GM23338 (cell line): Measurements from ENCODE around the gene USP36. TPM values are rescaled to one million over a fixed set of nuclear protein-coding genes. Genes with fewer than 3 reads are reported as not detected.

Source experiments
- ATAC-seq: fragments of 200-7000 bp; cut with Tn5 transposase; 3 replicates; pipeline ENCODE4 v1.9.1; 2020
- DNase-seq: peaks from one replicate; pipeline ENCODE4 v3.0.0-alpha.2; 2015; ENCODE audit warnings: low spot score
- H2AFZ ChIP-seq: fragments of 200-600 bp; sonication (generic); 2 replicates; pipeline ENCODE4 v1.8.0; 2016; ENCODE audit warnings: antibody characterized with exemption, mild to moderate bottlenecking, moderate library complexity
- H3F3A ChIP-seq: fragments of 200-600 bp; sonication (generic); replicated peaks from 2 replicates; pipeline ENCODE4 v1.8.0; 2017; ENCODE audit warnings: antibody characterized with exemption, mixed run types, low read depth
- H3K27ac ChIP-seq: fragments of 200-600 bp; sonication (generic); 2 replicates; pipeline ENCODE4 v1.6.1; 2016; ENCODE audit warnings: low read depth
- H3K27me3 ChIP-seq: fragments of 200-600 bp; sonication (generic); 2 replicates; pipeline ENCODE4 v1.8.0; 2016; ENCODE audit warnings: mild to moderate bottlenecking, mixed run types, moderate library complexity; ENCODE audit not compliant: insufficient read depth
- H3K36me3 ChIP-seq: fragments of 200-600 bp; sonication (generic); 2 replicates; pipeline ENCODE4 v1.8.0; 2016; ENCODE audit warnings: mild to moderate bottlenecking; ENCODE audit not compliant: insufficient read depth
- H3K4me1 ChIP-seq: fragments of 200-600 bp; sonication (generic); 2 replicates; pipeline ENCODE4 v1.8.0; 2016; ENCODE audit warnings: mild to moderate bottlenecking, moderate library complexity; ENCODE audit not compliant: insufficient read depth
- H3K4me2 ChIP-seq: fragments of 200-600 bp; sonication (generic); 2 replicates; pipeline ENCODE4 v1.7.1; 2017; ENCODE audit warnings: mixed run types
- H3K4me3 ChIP-seq: fragments of 200-600 bp; sonication (generic); 2 replicates; pipeline ENCODE4 v1.6.1; 2016; ENCODE audit warnings: mixed run types
- H3K79me2 ChIP-seq: fragments of 200-600 bp; sonication (generic); replicated peaks from 2 replicates; pipeline ENCODE4 v1.8.0; 2017; ENCODE audit warnings: mild to moderate bottlenecking; ENCODE audit not compliant: insufficient read depth
- H3K9me2 ChIP-seq: fragments of 200-600 bp; sonication (generic); 2 replicates; pipeline ENCODE4 v1.8.0; 2017; ENCODE audit not compliant: insufficient read depth
- H4K20me1 ChIP-seq: fragments of 200-600 bp; sonication (generic); replicated peaks from 2 replicates; pipeline ENCODE4 v1.8.0; 2017; ENCODE audit warnings: mild to moderate bottlenecking; ENCODE audit not compliant: insufficient read depth
- H3K27ac Mint-ChIP-seq: 2 replicates; pipeline ENCODE4 v1.8.0; 2020; ENCODE audit warnings: inconsistent platforms, mild to moderate bottlenecking, moderate library complexity, mixed read lengths
- H3K27me3 Mint-ChIP-seq: 3 replicates; pipeline ENCODE4 v1.8.0; 2022; ENCODE audit warnings: low read depth, mild to moderate bottlenecking, moderate library complexity, mixed read lengths, inconsistent platforms; ENCODE audit not compliant: insufficient read depth, poor library complexity
- H3K36me3 Mint-ChIP-seq: 3 replicates; pipeline ENCODE4 v1.8.0; 2021; ENCODE audit warnings: low read depth, mild to moderate bottlenecking, inconsistent platforms, moderate library complexity, mixed read lengths
- H3K4me1 Mint-ChIP-seq: 3 replicates; pipeline ENCODE4 v1.8.0; 2020; ENCODE audit warnings: mild to moderate bottlenecking, inconsistent platforms, mixed read lengths
- H3K4me3 Mint-ChIP-seq: 3 replicates; pipeline ENCODE4 v1.8.0; 2021; ENCODE audit warnings: moderate library complexity, mild to moderate bottlenecking, inconsistent platforms, mixed read lengths
- H3K9me3 Mint-ChIP-seq: 3 replicates; pipeline ENCODE4 v1.8.0; 2020; ENCODE audit warnings: moderate library complexity, mild to moderate bottlenecking, inconsistent platforms, mixed read lengths
- CREB1 ChIP-seq: fragments of 250-450 bp; sonication (Bioruptor Pico); IDR thresholded peaks from 2 replicates; pipeline ENCODE4 v1.5.0; 2020; ENCODE audit warnings: low read depth, mild to moderate bottlenecking, moderate library complexity
- CTCF ChIP-seq, 2 experiments: fragments of 200-600 bp in 1 of 2; sonication (generic) in 1 of 2; conservative IDR thresholded peaks; 2 replicates each; pipeline versions ENCODE4 v1.5.1 to v1.6.1; 2016 to 2017; ENCODE audit warnings: antibody characterized with exemption in 2 of 2, low read depth in 2 of 2, mild to moderate bottlenecking in 2 of 2, moderate library complexity in 1 of 2
- ETS1 ChIP-seq: IDR thresholded peaks from 2 replicates; pipeline ENCODE4 v1.6.1; 2016; ENCODE audit warnings: antibody characterized with exemption
- EZH2 ChIP-seq: fragments of 200-600 bp; sonication (generic); IDR thresholded peaks from one replicate; pipeline ENCODE4 v1.8.0; 2017; ENCODE audit warnings: antibody characterized with exemption, mild to moderate bottlenecking, low read depth; ENCODE audit not compliant: unreplicated experiment
- EZH2phosphoT487 ChIP-seq: fragments of 200-600 bp; sonication (generic); IDR thresholded peaks from one replicate; pipeline ENCODE4 v1.8.1; 2018; ENCODE audit warnings: antibody characterized with exemption; ENCODE audit not compliant: unreplicated experiment
- JUNB ChIP-seq: IDR thresholded peaks from one replicate; pipeline ENCODE4 v1.6.1; 2016; ENCODE audit warnings: antibody characterized with exemption; ENCODE audit not compliant: unreplicated experiment
- NANOG ChIP-seq: IDR thresholded peaks from 2 replicates; pipeline ENCODE4 v1.6.1; 2016; ENCODE audit warnings: antibody characterized with exemption, borderline replicate concordance
- POLR2AphosphoS5 ChIP-seq: IDR thresholded peaks from 2 replicates; pipeline ENCODE4 v1.6.1; 2016; ENCODE audit warnings: antibody characterized with exemption, low read depth
- ZNF331 ChIP-seq: fragments of 250-450 bp; sonication (Bioruptor Pico); IDR thresholded peaks from 2 replicates; pipeline ENCODE4 v1.5.0; 2020; ENCODE audit warnings: low read depth, mild to moderate bottlenecking, moderate library complexity
- ZNF462 ChIP-seq: fragments of 250-450 bp; sonication (Bioruptor Pico); IDR thresholded peaks from 2 replicates; pipeline ENCODE4 v1.5.0; 2020; ENCODE audit warnings: mild to moderate bottlenecking, moderate library complexity
- polyA plus RNA-seq: library from polyadenylated mRNA; unstranded; fragments of >200 nt; fragmentation: Nextera tagmentation; extraction: Ambion mirVana; gene quantifications from 2 replicates; pipeline ENCODE4 v1.2.1, GENCODE V29; 2016
- total RNA-seq: library from RNA; depleted of rRNA; stranded (reverse); fragments of >200 nt; shearing (Covaris generic); gene quantifications from 2 replicates; pipeline ENCODE4 v1.2.3, GENCODE V29; 2014

The USP36 gene
- total and polyA plus RNA-seq, 2 experiments from 2014 or later, result 36.2 to 55.5 TPM

- H3K4me1 ChIP-seq, result no peaks in the 10 kb centered on the region
- ATAC-seq (no peak), DNase-seq (no peak)
- no peaks in the 10 kb centered on the region for H3K9me2 ChIP-seq
- no peak for TF ChIP-seq EZH2
- TF ChIP-seq ZNF331 (CRISPR knock-in tag), result no peak
- no peak for TF ChIP-seq EZH2phosphoT487
- no peak for TF ChIP-seq ETS1
- no peaks in the 10 kb centered on the region for H3K27me3 ChIP-seq
- Mint-ChIP-seq H3K4me1 (no peaks in the 10 kb centered on the region), H3K4me3 (no peak overlapping the region), H3K27ac (no peak overlapping the region), H3K36me3 (peaks cover 88% of the 10 kb centered on the region), H3K27me3 (peaks cover 4% of the 10 kb centered on the region), H3K9me3 (no peaks in the 10 kb centered on the region; the same call in 2 of the 3 replicates)
- H3K36me3 ChIP-seq, result peaks cover 57% of the 10 kb centered on the region
- no peak overlapping the region for H3K4me2 ChIP-seq
- no peak overlapping the region for H3K27ac ChIP-seq
- H4K20me1 ChIP-seq, result peaks cover 22% of the 10 kb centered on the region
- no peak overlapping the region for H3K4me3 ChIP-seq
- no peaks in the 10 kb centered on the region for H3F3A ChIP-seq
- peaks cover 3% of the 10 kb centered on the region; the same call in 1 of the 2 replicates for H3K79me2 ChIP-seq
- no peak overlapping the region for H2AFZ ChIP-seq
Observed at GRCh38 chr17:78808163-78808562, 32.5 kb downstream of the USP36 start.

GRCh38 chr17:78806451-78806850 is 34.2 kb downstream of the USP36 start:
- H3K9me2 ChIP-seq, result no peaks in the 10 kb centered on the region
- peaks cover 86% of the 10 kb centered on the region for H3K36me3 Mint-ChIP-seq
- H3K4me2 ChIP-seq, result no peak overlapping the region
- H3F3A ChIP-seq, result no peaks in the 10 kb centered on the region
- ATAC-seq (no peak; the same call in 2 of the 3 replicates), DNase-seq (no peak)
- peaks cover 47% of the 10 kb centered on the region for H3K36me3 ChIP-seq
- H2AFZ ChIP-seq, result no peak overlapping the region
- no peak overlapping the region for H3K27ac ChIP-seq
- no peaks in the 10 kb centered on the region for H3K4me1 ChIP-seq
- H3K4me3 Mint-ChIP-seq, result no peak overlapping the region
- H3K27ac Mint-ChIP-seq, result no peak overlapping the region; the same call in 1 of the 2 replicates
- H3K4me1 Mint-ChIP-seq, result no peaks in the 10 kb centered on the region
- H3K27me3 Mint-ChIP-seq, result peaks cover 2% of the 10 kb centered on the region
- no peaks in the 10 kb centered on the region; the same call in 2 of the 3 replicates for H3K9me3 Mint-ChIP-seq
- H3K27me3 ChIP-seq, result no peaks in the 10 kb centered on the region
- H3K79me2 ChIP-seq, result peaks cover 3% of the 10 kb centered on the region; the same call in 1 of the 2 replicates
- H4K20me1 ChIP-seq, result peaks cover 22% of the 10 kb centered on the region
- H3K4me3 ChIP-seq, result no peak overlapping the region
- no peak for TF ChIP-seq POLR2AphosphoS5
- no peak for TF ChIP-seq JUNB
- TF ChIP-seq NANOG, result no peak
- no peak for TF ChIP-seq ETS1
- TF ChIP-seq CTCF (conservative IDR thresholded peaks at IDR 0.05; ENCODE audit: low read depth in 2 of 2), result no peak
- TF ChIP-seq CREB1, result no peak
- TF ChIP-seq ZNF462, result no peak
- no peak for TF ChIP-seq EZH2phosphoT487
